Right kidney (tissue), 1 donor: Measurements from ENCODE around the gene ERICH2.

Source experiments
- DNase-seq: peaks from one replicate; pipeline ENCODE4 v3.0.0-alpha.2; 2016

Gene ERICH2

DNA sequence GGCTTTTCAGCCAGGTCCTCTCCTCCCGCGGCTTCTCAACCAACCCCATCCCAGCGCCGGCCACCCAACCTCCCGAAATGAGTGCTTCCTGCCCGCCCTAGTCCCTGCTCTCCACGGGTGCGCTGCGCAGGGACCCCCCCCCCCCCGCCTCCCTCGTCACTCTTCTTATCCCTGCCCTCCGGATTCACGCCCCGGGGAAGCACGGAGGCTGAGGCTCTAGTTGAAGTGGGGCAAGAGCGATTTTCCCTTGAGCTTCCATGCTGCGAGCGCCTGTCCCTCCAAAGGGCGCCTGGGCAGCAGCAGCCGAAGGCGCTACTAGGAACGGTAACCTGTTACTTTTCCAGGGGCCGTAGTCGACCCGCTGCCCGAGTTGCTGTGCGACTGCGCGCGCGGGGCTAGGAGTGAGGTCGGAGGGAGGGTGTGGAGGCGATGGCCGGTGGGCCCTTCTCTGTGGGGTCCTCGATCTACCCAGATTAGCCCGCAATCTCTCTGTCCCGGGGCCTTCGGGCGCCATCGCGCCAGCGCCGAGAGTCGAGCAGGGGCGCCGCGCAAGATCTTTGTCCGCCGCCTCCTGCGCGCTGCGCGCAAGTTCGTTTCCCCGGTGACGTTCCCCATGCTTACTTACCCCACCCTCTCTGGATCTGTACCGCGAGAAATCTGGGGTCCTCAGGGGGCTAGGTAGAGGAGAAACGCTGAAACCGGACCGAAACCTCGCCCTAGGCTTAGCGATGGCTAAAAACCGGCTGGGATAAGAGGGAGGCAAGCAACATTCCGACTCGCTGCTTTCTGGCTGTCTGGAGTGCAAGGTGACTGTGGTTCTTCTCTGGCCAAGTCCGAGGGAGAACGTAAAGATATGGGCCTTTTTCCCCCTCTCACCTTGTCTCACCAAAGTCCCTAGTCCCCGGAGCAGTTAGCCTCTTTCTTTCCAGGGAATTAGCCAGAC is 47.2 kb downstream of the ERICH2 start:
- DNase-seq = peak; percentile 71

DNA sequence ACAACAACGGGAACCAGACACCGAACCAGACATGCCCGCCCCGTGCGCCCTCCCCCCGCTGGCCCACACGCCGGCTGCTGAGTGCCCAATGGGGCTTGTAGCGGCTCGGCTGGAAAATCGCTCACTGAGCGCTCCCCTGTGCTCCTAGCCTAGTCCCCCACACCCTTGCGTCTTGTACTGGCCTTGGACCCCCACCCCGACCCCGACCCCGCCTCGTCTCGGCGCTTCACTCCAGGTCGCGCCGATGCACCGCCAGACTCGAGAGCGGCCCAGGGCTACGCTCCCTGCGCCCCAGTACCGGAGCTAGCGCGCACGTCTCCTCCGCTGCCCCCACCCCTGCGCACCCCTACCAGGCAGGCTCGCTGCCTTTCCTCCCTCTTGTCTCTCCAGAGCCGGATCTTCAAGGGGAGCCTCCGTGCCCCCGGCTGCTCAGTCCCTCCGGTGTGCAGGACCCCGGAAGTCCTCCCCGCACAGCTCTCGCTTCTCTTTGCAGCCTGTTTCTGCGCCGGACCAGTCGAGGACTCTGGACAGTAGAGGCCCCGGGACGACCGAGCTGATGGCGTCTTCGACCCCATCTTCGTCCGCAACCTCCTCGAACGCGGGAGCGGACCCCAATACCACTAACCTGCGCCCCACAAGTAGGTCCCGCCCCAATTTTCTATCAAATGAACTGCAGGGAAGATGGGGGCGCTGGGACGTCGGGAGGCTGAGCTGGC is 48.0 kb downstream of the ERICH2 start:
- DNase-seq = peak; percentile 54

DNA sequence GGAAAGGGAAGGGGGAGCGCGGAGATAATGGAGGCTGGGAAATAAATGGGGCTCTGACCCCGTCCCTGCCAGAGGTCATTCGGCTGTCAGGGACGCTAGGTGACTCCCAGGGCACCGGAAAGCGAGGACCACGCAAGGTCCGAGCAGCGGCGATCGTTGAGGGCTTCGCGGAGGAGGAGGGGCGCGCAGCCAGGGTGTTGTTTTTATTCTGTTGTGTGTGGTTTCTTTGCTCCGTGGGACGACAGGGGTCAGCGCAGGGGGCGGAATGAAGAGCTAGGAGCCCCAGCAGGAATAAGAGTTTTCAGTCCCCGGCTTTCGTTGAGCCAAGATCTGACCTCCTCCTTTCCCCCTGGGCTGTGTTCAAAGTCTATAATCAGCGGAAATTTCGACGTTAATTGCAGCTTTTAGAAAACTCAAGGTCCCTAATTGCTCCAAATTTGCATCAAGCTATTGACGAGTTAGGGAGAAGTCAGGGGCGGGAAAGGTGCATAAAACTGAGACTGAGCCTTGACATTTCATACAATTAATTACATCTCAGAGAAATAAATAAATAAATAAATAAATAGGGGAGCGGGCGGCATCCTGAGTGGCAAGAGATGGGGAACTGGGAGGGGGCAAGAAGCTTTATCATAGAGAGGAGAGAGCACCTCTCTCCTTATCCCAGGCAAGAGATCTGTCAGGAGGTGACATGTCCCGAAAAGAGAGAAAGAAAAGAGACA is 48.7 kb downstream of the ERICH2 start:
- DNase-seq = peak; percentile 12

DNA sequence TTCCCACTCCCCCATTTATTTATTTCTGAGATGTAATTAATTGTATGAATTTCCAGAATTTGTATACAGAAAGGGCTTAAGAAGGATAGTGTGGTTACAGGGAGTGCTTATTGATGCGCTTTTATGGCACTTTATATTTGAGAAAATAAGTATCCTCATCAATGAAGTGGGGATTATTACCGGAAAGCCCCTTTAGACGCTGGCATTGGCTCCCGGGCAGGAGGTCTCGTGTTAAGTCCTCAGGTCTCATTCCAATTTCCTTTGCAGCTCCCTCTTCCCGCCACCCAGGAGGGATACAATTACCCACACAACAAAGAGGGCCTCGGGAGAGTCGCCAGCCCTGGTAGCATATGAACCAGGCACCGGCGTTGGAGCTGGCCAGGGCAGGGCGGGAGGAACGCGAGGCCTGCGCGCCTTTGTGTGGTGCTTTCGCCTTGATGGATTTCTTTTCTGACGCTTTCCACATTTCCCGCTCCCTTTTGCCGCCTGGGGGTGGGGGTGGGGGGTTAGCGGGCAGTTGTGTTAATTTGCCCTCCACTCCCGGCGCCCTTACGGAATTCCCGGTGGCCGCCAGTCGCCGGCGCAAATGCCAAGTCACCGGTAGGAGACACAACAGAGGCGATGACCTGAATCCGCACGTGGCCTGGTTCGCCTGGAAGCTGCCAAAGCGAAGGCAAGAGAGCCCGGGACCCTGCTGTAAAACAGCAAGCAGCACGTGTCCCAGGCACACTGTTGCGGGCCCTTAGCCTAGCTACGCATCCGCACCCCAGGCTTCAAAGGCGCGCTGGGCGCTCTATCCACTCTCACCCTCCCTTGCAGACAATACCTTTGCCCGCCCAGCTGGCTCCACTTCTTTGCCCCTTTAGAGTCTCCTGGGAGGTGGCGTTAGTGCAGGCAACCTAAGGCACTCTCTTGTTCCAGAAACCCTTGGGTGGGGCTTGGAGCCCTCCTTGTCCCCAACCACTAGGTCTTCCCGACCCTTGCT is 49.8 kb downstream of the ERICH2 start:
- DNase-seq = peak; percentile 48

DNA sequence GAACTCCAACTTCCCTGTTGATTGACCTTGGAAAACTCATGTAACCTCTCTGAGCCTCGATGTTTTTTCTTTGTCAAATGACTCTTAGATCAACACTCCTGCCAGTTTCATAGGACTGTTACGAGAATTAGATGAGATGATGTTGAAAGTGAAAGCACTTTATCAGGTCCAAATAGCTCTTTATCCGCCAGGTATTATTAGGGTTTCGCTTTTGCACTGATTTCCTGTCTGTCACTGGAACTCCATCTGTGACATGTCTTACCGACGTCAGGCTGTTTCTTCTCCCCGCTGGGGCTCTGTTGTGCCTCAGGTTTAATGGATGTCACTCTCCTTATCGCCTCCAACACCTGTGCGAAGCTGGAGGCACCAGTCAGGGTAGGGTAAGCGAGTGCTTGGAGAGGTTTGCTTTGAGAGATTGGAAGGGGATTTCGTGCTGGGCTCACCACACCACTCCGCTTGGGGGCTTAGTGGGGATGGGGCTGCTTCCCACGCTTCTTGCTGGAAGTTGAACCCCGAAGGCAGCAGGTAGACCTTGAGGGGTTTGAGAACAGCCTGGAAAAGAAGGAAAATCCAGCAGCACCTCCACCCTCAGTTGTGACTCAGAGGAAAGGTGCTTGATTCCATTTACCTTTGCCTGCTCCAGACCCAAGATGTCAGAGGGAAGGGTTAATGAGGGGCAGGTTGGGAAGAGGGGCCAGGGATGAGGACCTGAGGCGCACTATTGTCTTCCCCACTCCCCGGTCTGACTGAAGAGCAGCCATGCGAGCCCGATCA is 50.8 kb downstream of the ERICH2 start:
- peak; percentile 23 for DNase-seq

DNA sequence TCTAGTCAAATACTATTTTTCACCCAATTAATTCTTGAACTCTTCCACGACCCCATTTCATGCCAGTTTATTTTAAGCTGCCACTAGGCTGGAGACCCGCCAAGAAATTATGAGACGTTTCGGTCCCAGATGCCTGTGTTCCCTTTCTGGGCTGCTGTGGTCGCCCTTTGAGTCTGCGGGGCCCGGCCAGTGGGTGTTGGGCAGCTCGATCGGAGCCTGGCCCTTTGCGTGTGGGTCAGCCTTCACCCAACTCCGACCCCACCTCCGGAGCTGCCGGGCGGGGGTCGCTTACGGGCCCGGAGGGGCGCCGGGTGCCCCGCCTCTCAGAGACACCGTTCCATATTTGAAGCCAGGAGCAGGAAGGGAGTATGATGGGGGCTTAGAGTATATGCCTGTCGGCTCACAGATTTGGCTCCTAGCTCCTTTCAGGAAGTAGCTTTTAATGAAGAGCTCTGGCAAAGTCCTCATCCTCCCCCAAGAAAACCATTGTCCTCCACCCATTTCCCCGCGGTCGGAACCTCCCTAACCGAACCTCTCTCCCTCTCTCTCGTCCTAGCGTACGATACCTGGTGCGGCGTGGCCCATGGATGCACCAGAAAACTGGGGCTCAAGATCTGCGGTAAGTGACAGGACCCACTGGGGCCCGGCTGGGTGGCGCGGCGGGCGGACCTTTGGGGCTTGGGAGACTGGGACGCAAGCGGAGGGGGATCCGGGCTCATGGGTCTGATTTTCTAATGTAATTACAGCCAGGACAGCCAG is 51.5 kb downstream of the ERICH2 start:
- DNase-seq = peak; percentile 54

DNA sequence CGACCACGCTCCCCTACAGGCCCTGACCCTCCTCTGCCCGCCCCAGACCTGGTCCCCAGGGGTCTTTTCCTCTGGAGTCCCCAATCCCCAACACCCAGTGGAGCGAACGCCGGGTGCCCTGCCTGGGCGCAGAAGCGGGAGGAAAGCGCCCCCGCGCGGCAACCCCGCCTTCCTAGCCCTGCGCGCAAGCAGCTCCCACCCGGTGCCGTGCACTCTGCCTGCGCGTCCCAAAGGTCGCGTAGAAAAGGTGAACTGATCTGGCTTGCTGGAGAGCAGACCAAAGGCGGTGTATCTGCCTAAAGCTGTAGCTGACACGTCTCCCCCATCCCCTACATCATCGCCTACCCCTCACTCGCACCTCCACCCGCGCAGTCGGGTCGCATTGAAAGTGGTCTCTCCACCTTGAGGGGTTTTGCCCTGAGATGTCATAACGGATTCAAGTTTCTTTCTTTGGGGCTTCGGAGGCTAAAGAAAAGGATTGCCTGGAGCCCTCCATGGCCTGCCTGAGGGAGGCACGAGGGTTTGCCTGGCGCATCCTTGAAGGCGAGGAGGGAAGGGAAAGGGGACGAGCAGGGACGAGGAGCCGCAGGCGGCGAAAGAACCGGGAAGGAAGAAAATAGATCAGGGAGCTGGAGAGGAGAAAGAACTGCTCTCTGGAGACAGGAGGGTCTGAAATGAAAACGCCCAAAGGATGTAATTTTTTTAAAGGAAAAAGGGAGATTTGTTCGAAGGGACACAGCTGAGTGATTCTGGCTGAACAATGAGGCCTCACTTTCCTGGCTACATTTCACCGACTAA is 52.3 kb downstream of the ERICH2 start:
- peak; percentile 57 for DNase-seq

DNA sequence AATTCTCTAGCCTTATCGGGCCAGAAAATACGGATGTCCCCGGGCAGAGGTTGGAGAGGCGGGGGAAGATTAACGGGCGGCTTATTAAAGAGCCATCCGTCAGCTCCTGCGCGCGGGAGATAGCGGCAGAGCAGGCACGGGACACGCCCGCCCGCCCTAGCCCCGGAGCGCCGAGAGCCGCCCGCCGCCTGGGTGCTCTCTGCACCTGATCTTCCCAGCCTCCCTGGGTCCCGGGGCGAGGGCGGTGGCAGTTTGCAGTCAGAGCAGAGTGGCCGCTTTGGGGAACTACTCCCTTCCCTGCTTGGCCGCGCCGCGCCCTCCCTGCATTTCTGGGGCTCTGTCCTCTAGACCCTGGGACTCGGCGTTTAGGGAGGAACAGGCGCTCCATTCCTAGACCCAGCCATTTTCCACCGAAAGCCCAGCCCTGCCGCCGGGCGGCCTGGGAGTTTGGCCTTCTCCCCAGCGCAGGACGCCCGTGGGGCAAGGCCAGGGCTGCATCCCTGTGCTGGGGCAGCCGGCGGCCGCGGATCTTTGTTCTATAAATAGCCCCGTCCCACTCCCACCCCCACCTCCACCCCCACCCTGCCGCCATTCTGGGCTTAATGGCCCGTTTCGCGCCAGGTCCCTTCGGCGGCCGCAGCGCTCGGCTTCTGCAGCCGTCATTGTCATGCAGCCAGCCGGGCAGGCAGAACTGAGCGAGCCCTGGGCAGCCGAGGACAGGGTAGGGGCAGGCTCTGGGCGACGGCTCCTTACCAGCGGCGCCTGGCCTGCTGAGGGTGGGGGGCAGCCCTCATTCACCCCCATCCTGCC is 53.1 kb downstream of the ERICH2 start:
- peak; percentile 74 for DNase-seq

DNA sequence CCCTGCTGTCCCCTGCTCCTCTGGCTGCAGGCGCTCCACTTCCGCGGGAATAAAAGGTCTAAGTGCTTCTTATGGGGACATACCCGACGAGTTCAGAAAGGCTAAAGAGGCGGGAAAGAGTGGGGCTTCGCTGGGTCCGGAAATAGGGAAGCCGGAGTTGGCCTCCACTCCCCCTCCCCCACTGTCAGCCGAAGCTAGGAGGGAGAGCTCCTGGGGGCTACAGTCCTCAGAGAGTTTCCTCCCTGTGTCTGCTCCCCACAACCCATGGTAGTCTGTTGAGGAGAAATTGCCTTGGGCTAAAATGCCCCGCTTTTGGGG is 53.7 kb downstream of the ERICH2 start:
- DNase-seq = no peak

DNA sequence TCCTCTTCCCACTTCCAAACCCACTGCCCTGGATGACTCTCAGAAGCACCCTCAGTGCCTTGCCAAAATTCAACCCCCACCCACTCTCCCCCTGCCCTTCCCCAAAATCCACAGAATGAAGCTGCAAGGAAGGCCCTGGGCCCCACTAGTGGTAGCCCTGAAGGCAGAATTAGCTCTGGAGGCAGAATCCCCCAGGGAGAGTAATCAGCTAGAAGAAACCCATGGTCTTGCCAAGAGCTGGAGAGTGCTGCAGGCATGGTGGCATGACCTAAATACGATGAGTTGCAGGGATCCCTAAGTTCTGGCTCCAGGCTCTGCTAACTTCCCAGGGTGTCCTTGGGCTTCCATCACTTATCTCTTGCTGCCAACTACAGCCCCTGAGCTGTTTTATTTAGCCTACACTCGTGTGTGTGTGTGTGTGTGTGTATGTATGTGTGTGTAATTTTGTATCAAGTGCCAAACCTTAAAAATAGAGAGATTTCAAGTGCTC is 54.4 kb downstream of the ERICH2 start:
- no peak for DNase-seq

DNA sequence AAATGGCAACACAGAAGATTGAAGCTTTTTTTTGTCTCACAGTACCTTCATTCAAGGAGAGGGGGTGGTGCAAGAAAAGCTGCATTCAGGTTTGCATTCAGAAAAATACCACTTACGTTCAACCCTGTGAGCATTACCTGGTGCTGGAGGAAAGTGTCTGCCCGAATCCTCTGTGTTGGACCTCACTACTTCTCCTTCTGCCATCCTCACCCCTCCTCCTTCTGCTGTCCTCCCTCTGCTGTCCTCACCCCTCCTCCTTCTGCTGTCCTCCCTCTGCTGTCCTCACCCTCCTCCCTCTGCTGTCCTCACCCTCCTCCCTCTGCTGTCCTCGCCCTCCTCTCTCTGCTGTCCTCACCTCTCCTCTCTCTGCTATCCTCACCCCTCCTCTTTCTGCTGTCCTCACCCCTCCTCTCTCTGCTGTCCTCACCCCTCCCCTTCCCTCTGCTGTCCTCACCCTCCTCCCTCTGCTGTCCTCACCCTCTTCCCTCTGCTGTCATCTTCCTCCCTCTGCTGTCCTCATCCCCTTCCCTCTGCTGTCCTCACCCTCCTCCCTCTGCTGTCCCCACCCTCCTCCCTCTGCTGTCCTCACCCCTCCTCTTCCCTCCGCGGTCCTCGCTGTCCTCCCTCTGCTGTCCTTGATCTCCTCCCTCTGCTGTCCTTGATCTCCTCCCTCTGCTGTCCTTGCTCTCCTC is 57.8 kb downstream of the ERICH2 start:
- DNase-seq = no peak

DNA sequence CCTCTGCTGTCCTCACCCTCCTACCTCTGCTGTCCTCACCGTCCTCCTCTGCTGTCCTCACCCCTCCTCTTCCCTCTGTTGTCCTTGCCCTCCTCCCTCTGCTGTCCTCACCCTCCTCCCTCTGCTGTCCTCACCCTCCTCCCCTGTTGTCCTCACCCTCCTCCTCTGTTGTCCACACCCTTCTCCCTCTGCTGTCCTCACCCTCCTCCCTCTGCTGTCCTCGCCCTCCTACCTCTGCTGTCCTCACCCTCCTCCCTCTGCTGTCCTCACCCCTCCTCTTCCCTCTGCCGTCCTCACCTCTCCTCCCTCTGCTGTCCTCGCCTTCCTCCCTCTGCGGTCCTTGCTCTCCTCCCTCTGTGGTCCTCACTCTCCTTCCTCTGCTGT is 58.3 kb downstream of the ERICH2 start:
- no peak for DNase-seq

DNA sequence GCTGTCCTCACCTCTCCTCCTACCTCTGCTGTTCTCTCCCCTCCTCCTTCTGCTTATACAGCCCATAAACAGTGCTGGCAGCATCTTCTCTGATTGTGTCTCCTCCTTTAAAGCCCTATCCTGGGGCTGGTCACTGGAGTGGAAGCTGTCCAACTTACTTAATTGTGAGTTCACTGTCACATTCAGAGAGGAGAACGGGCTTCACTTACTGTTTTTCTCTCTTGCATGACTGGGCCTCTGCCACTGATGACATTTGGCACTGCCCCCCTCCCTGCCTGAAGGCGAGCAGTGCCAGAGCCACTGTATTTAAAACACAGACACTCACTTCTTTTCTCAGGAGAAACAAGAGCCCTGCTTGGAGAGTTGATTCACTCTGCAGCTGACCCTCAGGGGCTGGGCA is 58.9 kb downstream of the ERICH2 start:
- DNase-seq = no peak

DNA sequence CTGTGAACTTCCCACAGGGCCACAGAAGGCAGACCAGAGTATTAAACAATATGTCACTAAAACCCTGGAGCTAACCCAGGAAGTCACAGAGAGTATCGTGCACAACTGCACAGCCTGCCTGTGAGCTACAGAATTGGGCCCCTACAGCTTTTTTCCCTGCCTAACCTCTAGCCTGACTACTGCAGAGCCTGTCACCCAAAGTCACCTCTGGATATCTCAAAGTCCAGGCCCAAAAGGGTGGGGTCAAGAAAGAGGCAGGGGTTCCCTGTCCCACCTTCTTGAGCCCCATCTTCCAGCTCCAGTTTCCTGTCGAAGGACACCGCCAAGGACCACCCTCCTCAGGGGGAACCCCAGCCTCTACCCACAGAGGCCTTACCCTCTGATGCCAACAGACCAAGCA is 60.0 kb downstream of the ERICH2 start:
- no peak for DNase-seq

DNA sequence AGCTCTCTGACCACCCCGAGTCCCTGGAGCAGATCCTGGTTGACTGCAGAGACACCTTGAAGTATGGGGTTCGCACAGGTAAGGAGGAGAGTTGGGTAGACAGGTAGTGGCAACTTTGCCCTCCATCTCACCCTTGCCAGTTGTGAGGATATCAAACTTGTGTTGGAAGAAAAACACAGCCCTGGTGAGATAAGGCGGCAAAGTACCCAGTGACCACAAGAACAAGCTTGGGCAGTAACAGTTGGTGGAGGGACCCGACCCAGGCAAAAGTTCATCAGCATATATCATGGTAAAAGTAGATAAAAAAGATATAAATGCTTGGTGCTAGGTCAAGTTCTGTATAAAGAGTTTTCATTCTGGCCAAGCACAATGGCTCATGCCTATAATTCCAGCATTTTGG is 60.9 kb downstream of the ERICH2 start:
- DNase-seq = no peak

DNA sequence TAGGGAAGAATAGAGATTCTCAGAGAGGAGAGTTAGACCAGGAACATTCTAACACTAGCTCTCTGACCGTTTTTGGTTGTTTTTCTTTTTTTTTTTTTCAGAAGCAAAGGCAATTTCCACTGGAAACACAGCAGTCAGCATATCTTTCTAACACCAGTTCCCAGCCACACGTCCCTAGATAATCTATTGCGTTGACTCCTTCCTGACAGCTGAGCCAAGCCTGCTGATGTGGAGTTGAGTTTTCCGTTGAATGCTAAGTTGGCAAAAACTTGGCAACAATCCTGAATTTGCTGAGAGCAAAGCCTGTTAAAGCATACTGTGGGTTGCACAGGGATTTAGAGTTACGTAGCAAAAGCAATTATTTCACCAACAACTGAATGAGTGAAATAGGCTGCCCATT is 65.8 kb downstream of the ERICH2 start:
- no peak for DNase-seq

DNA sequence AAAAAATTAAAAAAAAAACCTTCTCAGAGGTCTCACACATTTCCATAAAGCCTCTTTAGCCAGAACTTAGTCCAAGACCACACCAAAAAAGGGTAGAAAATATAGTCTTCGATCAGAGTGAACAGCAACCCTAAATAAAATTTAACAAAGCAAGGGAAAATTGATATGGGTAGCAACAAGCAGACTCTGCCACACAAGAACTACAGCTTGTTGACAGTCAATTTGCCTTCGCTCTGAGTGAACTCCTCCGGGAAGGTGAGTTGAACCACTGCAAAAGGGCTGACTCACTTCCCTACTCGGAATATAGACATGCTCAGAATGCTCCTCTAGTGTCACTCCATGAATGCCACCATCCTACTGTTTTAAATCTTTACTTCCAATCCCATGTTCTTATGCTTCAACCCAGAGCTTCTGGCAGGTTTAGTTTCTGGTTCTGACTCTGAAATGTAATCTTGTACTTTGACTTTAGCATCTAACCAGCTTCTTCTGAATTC is 70.6 kb downstream of the ERICH2 start:
- no peak for DNase-seq

DNA sequence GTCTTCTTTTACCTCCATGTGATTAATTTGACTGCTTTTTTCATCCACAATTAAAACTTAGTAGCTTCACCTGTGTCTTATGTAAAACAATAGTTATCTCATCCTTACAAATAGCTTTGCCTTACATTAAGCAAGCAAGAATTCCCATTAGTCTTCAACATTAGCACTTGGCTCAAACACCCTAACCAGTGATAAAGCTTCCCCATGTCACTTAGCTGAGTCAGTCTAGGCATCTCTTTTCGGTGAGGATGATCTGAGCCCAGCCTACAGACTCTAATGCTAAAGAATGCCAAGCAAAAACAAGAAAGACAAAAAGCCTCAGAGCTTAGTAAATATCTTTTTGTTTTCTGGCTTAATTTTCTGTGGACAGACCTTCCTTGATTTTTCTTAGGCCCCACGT is 72.6 kb downstream of the ERICH2 start:
- DNase-seq = no peak
